ENCODE results near the gene JHY.

The JHY gene

GRCh38 chr11:122951211-122951610, 68.7 kb downstream of the JHY start:
- no peak for DNase-seq (ENCODE audit: low spot score)

- DNase-seq (ENCODE audit: low spot score): no peak
Measured at GRCh38 chr11:122954455-122954854, 71.9 kb downstream of the JHY start.

- no peak for DNase-seq (ENCODE audit: low spot score)
Measured at GRCh38 chr11:122963961-122964360, 81.4 kb downstream of the JHY start.

GRCh38 chr11:122976061-122976733, 93.6 kb downstream of the JHY start:
- DNase-seq (ENCODE audit: low spot score): no peak

- DNase-seq (ENCODE audit: low spot score): peak; percentile 55
Measured at GRCh38 chr11:122976734-122977469, 94.3 kb downstream of the JHY start.

- peak; percentile 65 for DNase-seq (ENCODE audit: low spot score)
Measured at GRCh38 chr11:122977470-122978298, 95.1 kb downstream of the JHY start.

GRCh38 chr11:122978299-122978620, 95.7 kb downstream of the JHY start:
- no peak for DNase-seq (ENCODE audit: low spot score)

GRCh38 chr11:122979103-122979814, 96.7 kb downstream of the JHY start:
- DNase-seq (ENCODE audit: low spot score): no peak

- no peak for DNase-seq (ENCODE audit: low spot score)
Measured at GRCh38 chr11:122979815-122980595, 97.4 kb downstream of the JHY start.

GRCh38 chr11:122981388-122982264, 99.1 kb downstream of the JHY start, which contains the start of gene BSX:
BSX (minus strand) TSS chr11:122981834; CDS start chr11:122981671, 163 bp downstream.
- peak; percentile 90 for DNase-seq (ENCODE audit: low spot score)

- no peak for DNase-seq (ENCODE audit: low spot score)
Measured at GRCh38 chr11:122983438-122984185, 101.1 kb downstream of the JHY start.

- DNase-seq (ENCODE audit: low spot score): no peak
Measured at GRCh38 chr11:122984186-122985011, 101.8 kb downstream of the JHY start.

GRCh38 chr11:122995526-122995925, 113.0 kb downstream of the JHY start:
- DNase-seq (ENCODE audit: low spot score): no peak

- no peak for DNase-seq (ENCODE audit: low spot score)
Measured at GRCh38 chr11:122998727-122999366, 116.3 kb downstream of the JHY start.

GRCh38 chr11:123000721-123001120, 118.2 kb downstream of the JHY start:
- DNase-seq (ENCODE audit: low spot score): no peak

GRCh38 chr11:123006860-123007542, 124.4 kb downstream of the JHY start:
- no peak for DNase-seq (ENCODE audit: low spot score)
